Fibroblast of skin of back (primary cell): Measurements from ENCODE around the gene C2orf81.

ENCODE experiments used
- DNase-seq: peaks from one replicate; pipeline ENCODE4 v3.0.0-alpha.2; 2013

Gene C2orf81

DNA sequence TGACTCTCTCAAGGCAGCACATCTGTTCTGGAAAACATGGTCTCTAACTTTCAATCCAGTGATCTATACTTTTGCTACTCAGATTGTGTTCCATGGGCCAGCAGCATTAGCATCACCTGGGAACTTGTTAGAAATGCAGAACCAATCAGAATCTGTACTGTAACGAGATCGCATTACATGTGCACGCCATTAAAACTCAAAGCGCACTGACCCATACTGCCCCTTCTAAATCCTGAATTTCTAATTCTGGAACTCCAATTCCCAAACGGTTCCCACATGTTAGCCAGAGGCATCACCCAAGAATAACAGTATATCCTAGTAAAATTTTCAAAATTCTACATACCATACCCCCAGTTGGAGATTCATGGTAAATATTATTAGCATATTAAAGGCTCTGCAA, 30.8 kb downstream of the C2orf81 start:
- DNase-seq: no peak

- DNase-seq: peak; percentile 38
These were observed 34.1 kb downstream of the C2orf81 start for GRCh38 chr2:74387346-74387745.

DNA sequence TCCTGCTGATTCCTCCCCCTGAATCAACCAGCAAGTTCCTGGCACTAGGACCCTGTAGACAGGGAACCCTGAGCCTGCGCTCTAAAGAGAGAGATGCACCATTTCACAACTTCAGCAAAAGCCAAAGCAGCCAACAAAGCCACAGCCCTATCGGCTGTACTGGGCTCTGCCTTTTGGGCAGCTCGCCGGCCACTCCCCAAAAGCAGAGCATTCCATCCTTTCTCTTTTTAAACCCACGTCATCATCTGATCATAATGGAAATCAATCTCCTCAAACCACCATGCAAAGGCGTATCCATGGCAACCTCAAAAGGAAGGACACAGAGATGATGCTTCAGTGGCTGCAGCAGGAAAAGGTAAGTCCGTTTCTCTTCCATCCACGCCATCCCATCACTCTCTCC, 36.0 kb downstream of the C2orf81 start:
- DNase-seq: no peak

GRCh38 chr2:74384051-74384450, 37.4 kb downstream of the C2orf81 start:
- DNase-seq: peak; percentile 43

- DNase-seq: peak; percentile 66
These were observed 38.2 kb downstream of the C2orf81 start for GRCh38 chr2:74383254-74383653.

GRCh38 chr2:74381751-74382150, 39.7 kb downstream of the C2orf81 start:
- no peak for DNase-seq

DNA sequence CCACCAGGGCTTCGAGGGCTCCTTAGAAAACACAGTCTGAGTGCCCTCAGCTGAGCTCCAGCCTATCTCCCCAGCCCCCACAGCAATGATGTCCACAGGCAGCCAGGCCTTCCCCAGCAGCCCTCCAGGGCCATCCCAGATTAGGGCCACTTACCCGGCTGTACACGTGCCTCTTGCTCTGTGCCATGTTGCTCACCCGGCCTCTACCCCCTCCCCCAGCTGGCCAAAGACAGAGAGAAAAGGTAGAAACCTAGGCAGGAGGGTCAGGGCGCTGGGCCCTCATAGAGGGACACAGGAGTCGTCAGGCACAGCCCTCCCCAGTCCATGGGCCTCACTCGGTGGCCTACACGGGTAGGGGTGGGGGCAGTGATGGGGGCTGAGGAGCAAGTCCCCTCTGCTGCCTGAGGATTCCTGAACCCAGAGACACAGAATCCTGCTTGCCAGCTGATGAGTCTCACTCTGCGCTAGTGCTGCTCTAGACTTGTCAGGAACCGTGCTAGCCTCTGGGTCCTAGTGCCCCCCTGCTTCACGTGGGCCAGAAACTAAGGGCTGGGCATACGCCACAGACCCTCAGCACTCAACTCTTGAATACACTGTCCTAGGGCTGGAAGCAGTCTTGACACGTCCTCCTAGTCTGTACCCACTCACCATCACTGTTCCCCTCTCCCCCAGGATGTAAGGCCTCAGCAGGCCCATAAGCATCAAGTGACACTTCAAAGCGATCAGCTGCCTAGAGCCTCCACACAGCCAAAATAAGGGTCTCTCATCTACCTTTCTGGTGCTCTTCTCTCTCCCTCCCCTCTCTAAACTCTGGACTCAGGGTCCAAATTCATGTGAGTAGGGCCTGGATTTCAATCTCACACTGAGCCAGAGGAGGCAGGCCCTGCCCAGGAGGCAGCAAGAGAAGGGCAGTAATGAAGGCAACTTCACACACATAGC, 41.3 kb downstream of the C2orf81 start, which contains the start of gene DCTN1:
Gene DCTN1 (minus strand): TSS at position 461 of the 939 bp plus-strand sequence. CDS start 274 bp downstream, at position 187.
- peak; percentile 72 for DNase-seq

- no peak for DNase-seq
These were observed 43.4 kb downstream of the C2orf81 start for GRCh38 chr2:74378007-74378406.

DNA sequence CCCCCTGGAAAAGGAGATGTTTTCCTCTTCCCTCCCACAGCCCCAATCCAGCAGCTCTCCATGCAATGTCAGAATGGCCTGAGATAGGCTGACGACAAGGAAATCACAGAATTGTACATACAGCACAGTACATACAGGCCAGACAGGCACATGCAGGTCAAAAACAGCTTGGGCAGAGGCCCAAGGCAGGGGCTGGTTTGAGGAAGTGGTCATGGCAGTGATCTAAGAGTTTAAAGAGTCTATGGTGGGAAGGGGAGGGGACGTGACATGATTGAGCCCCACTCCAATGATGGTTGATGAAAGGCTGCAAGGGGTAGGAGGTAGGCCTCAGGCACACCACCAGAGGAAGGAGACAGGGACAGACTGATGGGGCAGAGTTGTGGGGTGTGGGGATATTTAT, 45.6 kb downstream of the C2orf81 start:
- no peak for DNase-seq

- DNase-seq: peak; percentile 62
These were observed 46.8 kb downstream of the C2orf81 start for GRCh38 chr2:74374509-74375205.

- no peak for DNase-seq
These were observed 47.4 kb downstream of the C2orf81 start for GRCh38 chr2:74373985-74374384.

DNA sequence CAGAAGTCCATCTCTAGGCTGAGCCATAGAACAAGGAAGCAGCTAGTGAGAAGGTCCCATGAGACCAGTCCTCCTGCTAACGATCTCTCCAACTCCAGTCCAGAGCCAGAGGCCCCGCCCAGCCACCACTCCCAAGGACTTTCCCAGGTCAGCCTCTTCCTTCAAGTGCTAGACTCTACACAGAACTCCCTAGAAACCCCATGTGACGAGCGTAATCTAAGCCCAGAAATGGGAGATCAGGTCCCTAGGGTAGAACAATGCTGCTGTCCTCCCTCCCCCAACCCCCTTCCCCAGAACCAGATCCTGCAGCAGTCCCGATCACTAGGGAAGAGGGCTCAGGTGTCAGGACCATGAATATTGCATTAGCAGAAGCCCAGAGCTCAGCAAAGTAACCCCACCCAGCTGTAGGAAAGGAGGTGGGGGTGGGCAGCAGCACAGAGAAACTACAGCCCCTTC, 48.2 kb downstream of the C2orf81 start:
- DNase-seq: peak; percentile 41

- DNase-seq: no peak
These were observed 48.7 kb downstream of the C2orf81 start for GRCh38 chr2:74372674-74373073.

- no peak for DNase-seq
These were observed 50.0 kb downstream of the C2orf81 start for GRCh38 chr2:74371421-74371820.

DNA sequence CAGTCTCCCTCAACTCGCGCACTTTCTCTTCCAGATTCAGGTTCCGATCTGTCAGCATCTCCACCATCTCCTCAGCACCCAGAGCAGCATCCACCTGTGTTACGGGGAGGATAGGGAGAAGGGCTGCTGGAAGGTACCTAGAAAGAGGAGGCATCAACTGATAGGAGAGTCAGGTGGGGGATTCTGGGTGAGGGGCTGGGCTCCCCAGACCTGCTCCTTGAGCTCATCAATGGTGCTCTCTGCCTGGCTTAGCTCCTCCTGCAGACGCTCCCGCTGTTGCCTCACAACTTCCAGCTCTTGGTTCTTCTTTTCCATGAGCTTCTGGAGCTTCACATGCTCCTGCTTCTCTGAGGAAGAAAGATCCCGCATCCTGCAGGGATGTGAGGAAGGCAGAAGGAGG, 51.4 kb downstream of the C2orf81 start:
- DNase-seq: no peak

DNA sequence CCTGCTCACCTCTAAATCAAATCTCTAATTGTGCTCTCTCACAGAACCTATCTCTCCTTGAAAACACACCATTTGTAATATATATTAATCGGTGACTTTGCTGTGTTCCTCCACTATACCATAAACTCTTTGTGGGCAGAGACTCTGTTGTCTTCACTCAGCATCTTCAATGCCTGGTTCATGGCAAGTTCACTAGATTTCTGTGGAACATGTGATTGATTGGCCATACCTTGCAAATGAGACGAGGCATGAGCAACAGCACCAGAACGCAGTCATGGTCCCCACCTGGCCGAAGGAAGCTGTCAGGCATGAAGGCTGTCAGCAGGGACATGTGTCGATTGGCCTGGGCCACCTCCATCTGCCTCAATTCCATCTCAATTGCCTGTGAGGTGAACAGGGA, 52.9 kb downstream of the C2orf81 start:
- no peak for DNase-seq

GRCh38 chr2:74367789-74368188, 53.6 kb downstream of the C2orf81 start:
- DNase-seq: no peak

DNA sequence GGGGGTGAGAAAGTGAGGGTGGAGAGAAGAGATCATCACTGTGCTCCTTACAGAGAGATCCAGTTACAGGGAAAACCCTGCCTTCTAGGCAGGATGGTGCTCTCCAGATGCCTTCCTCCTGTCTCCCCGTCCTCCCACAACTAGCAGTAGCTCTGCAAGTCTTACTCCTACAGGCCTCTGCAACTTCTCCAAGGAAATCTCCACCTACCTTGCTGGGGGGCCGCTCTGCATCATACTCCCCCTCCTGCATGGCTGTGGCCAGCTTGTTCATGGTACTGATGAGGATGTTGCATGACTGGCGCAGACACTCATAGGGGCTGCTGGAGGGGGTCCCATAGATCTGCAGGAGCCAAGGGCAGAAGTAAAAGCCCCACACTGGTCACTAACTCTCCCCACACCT, 55.4 kb downstream of the C2orf81 start:
- no peak for DNase-seq

DNA sequence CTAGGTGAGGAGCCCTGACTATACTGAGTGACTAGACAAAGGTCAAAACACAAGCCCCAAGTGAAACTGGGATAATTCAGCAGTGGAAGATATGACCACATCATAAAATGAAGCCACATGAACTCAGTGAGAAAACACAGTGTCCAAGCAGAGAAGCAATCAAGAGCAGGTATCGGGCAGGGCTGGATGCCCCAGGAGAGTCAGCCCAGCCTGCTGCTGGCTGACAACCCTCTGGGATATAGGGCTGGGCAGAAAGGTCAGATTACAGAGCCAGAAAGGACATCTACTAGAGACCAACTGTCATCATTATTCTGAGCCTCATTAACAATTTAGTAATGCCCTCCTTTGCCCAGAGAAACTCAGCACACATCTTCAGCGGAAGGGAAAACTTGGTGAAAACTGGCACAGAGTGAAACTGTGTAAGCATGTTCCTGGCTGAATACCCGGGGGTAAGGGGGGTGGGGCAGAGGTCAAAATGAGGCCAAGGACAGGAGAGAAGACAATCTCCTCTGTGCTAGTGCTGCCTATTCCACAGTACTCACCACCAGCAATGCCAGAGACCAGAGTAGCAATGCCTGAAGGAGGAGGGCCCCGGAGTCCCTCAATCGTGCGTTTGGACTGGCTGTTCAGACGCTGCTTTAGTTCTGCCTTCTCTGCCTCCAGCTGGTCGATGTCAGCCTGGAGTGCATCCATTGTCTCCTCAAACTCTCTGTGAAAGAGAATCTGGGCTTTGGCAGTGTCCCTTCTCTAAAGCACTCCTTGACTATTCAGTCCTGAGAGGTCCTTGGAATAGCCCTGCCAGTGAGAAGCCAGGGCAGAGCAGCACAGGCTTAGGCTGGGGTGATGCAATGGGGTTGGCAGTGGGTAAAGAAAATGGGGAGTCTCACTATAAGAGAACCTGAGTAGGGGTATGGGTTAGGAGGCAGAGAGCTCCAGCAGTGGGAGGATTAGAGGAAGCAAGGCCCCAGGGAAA, 56.6 kb downstream of the C2orf81 start:
- DNase-seq: no peak
